ENCODE data around the gene PTPRD. TPM values are rescaled to one million over a fixed set of nuclear protein-coding genes. Genes with fewer than 3 reads are reported as not detected.

The PTPRD gene
- total RNA-seq, 1 donor from 2014 or later = 109 TPM

DNA sequence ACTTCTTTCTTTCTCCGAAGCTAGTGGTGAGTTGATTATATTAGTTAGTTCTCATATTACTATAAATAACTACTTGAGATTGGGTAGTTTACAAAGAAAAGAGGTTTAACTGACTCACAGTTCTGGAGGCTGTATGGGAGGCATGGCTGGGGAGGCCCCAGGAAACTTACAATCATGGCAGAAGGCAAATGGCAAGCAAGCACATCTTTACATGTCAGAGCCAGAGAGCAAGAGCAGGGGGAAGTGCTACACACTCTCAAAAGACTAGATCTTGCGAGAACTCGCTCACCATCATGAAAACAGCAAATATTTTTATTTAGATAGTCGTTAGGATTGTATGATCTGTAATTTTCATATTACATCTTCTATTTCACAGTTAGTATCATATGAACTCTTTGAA, 711.2 kb downstream of the PTPRD start:
- Mint-ChIP-seq H3K4me1 (peaks cover 5% of the 10 kb centered on the region), H3K36me3 (no peaks in the 10 kb centered on the region), H3K27me3 (ENCODE audit: low read depth) (no peaks in the 10 kb centered on the region), H3K4me3 (no peak overlapping the region), H3K27ac (no peak overlapping the region), H3K9me3 (no peaks in the 10 kb centered on the region)
- TF ChIP-seq, protein P1, sequence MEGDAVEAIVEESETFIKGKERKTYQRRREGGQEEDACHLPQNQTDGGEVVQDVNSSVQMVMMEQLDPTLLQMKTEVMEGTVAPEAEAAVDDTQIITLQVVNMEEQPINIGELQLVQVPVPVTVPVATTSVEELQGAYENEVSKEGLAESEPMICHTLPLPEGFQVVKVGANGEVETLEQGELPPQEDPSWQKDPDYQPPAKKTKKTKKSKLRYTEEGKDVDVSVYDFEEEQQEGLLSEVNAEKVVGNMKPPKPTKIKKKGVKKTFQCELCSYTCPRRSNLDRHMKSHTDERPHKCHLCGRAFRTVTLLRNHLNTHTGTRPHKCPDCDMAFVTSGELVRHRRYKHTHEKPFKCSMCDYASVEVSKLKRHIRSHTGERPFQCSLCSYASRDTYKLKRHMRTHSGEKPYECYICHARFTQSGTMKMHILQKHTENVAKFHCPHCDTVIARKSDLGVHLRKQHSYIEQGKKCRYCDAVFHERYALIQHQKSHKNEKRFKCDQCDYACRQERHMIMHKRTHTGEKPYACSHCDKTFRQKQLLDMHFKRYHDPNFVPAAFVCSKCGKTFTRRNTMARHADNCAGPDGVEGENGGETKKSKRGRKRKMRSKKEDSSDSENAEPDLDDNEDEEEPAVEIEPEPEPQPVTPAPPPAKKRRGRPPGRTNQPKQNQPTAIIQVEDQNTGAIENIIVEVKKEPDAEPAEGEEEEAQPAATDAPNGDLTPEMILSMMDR (IDR thresholded peaks at IDR 0.05; ENCODE audit: unreplicated experiment) = no peak
- DNase-seq (ENCODE audit: low spot score in 2 of 2, unreplicated experiment in 2 of 2) = no peak

DNA sequence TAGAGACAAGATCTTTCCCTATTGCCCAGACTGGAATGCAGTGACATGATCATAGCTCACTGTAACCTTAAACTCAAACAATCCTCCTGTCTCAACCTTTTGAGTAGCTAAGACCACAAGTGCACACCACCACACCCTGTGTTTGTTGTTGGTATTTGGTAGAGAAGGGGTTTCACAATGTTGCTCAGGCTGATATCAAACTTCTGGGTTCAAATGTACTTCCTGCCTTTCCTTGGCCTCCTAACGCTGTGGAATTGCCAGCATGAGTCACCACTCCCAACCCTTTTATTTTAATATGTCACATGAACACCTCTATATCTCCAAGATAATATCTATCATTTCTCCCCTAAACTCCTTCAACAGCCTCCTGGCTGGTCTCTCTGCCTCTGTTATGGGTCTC, 719.0 kb downstream of the PTPRD start:
- no peaks in the 10 kb centered on the region for H3K4me1 Mint-ChIP-seq
- H3K36me3 Mint-ChIP-seq = no peaks in the 10 kb centered on the region
- no peak overlapping the region for H3K27ac Mint-ChIP-seq
- no peak for DNase-seq (ENCODE audit: low spot score in 2 of 2, unreplicated experiment in 2 of 2)
- no peaks in the 10 kb centered on the region for H3K27me3 Mint-ChIP-seq (ENCODE audit: low read depth)
- H3K9me3 Mint-ChIP-seq = no peaks in the 10 kb centered on the region
- no peak overlapping the region for H3K4me3 Mint-ChIP-seq
- TF ChIP-seq, protein P1 (IDR thresholded peaks at IDR 0.05; ENCODE audit: unreplicated experiment) = no peak

DNA sequence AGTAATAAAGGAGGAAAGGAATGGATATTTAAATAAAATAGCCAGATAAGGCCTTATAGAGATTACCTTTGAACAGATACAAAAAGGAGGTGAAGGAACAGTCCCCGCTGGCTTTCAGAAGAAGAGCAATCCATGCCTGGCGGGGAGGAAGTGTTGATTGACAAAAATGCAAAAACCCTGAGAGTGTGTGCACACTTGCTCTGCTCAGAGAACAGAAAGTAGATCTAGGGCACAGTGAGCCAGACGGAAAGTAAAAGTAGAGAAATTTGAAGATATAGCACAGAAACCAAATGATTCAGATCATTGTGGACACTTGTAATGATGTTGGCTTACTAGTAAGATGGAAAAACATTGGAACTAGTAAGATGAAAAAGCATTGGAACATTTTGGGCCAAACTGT, 720.6 kb downstream of the PTPRD start:
- no peak for DNase-seq (ENCODE audit: low spot score in 2 of 2, unreplicated experiment in 2 of 2)
- Mint-ChIP-seq H3K27ac (no peak overlapping the region), H3K4me3 (no peak overlapping the region), H3K36me3 (no peaks in the 10 kb centered on the region), H3K9me3 (no peaks in the 10 kb centered on the region), H3K4me1 (no peaks in the 10 kb centered on the region), H3K27me3 (ENCODE audit: low read depth) (no peaks in the 10 kb centered on the region)
- TF ChIP-seq, protein P1 (IDR thresholded peaks at IDR 0.05; ENCODE audit: unreplicated experiment) = no peak

DNA sequence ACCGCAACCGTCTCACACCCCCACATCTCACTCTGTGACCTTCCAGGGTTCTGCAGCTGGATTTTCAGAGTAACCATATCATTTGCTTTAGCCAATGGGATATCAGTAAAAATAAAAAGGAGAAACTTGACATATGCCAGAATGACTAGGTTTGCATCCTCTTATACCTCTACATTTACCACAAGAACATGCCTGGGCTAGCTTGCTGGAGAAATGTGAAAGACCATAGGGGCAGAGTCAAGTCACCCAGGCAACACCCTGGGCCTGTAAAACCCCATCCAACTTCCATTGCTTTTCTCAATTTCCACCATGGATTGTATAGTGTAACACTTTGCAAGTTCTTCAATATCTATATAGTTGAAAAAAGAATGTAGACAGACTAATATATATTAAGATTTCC, 731.1 kb downstream of the PTPRD start:
- Mint-ChIP-seq H3K4me3 (no peak overlapping the region), H3K27me3 (ENCODE audit: low read depth) (no peaks in the 10 kb centered on the region), H3K27ac (no peak overlapping the region), H3K9me3 (peaks cover 12% of the 10 kb centered on the region), H3K36me3 (peaks cover 1% of the 10 kb centered on the region), H3K4me1 (no peaks in the 10 kb centered on the region)
- TF ChIP-seq, protein P1 (IDR thresholded peaks at IDR 0.05; ENCODE audit: unreplicated experiment) = no peak
- DNase-seq (ENCODE audit: low spot score in 2 of 2, unreplicated experiment in 2 of 2) = no peak

- Mint-ChIP-seq H3K27me3 (ENCODE audit: low read depth) (no peaks in the 10 kb centered on the region), H3K36me3 (no peaks in the 10 kb centered on the region), H3K4me3 (no peak overlapping the region), H3K9me3 (peaks cover 3% of the 10 kb centered on the region), H3K4me1 (no peaks in the 10 kb centered on the region), H3K27ac (no peak overlapping the region)
- TF ChIP-seq, protein P1 (IDR thresholded peaks at IDR 0.05; ENCODE audit: unreplicated experiment) = no peak
- DNase-seq (ENCODE audit: low spot score in 2 of 2, unreplicated experiment in 2 of 2) = no peak
Measured at GRCh38 chr9:9874270-9874669, 738.5 kb downstream of the PTPRD start.

DNA sequence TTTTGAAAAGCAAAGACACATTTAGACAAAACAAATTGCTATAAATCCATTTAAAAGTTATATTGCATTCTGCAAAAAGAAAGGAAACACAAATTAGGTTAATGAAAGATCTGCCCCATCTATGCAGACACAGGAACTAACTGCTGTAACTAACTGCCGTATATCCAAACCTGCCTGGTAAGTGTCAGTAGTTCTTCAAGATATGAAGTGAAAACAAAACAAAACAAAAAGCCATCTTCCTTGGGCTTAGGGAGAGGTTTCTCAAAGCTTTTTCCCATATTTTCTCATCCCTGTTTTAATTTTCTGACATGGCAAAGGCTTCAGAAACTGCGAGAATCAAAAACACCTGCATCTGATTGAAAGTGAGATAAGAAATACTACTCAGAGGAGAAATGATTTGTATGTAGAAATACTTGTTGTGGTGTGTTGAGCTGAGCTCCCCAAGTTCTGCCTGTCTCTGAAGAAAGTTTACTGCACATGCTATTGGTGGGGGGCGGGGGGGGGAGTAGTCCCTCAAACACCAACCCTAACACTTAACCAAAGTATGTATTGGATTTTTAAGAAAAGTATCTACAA, 750.5 kb downstream of the PTPRD start:
- H3K36me3 Mint-ChIP-seq = no peaks in the 10 kb centered on the region
- DNase-seq (ENCODE audit: low spot score in 2 of 2, unreplicated experiment in 2 of 2) = no peak
- H3K9me3 Mint-ChIP-seq = no peaks in the 10 kb centered on the region
- H3K4me1 Mint-ChIP-seq = peaks cover 6% of the 10 kb centered on the region
- no peak overlapping the region for H3K27ac Mint-ChIP-seq
- peaks cover 6% of the 10 kb centered on the region for H3K27me3 Mint-ChIP-seq (ENCODE audit: low read depth)
- no peak overlapping the region for H3K4me3 Mint-ChIP-seq
- TF ChIP-seq, protein P1 (IDR thresholded peaks at IDR 0.05; ENCODE audit: unreplicated experiment) = no peak

Measured in mesothelial cell of epicardium (in vitro differentiated cells).